IMR-90 (cell line): Measurements from ENCODE around the gene GRM4.

Source experiments
- CEBPB ChIP-seq: IDR thresholded peaks from 2 replicates; pipeline ENCODE4 v1.6.1; 2012; ENCODE audit warnings: low read depth, low read length, improper control_type of control experiment
- CHD1 ChIP-seq: IDR thresholded peaks from 2 replicates; pipeline ENCODE4 v1.6.1; 2012; ENCODE audit warnings: low read depth, low read length, improper control_type of control experiment
- ELK1 ChIP-seq: fragments of 150-350 bp; IDR thresholded peaks from 2 replicates; pipeline ENCODE4 v1.6.1; 2016; ENCODE audit warnings: low read depth, mild to moderate bottlenecking, low read length, moderate library complexity, borderline replicate concordance
- FOS ChIP-seq: fragments of 150-350 bp; IDR thresholded peaks from 2 replicates; pipeline ENCODE4 v1.6.1; 2016; ENCODE audit warnings: low read depth, low read length
- MAZ ChIP-seq: IDR thresholded peaks from 2 replicates; pipeline ENCODE4 v1.6.1; 2012; ENCODE audit warnings: low read depth, mild to moderate bottlenecking, low read length, improper control_type of control experiment, moderate library complexity, borderline replicate concordance
- MXI1 ChIP-seq: IDR thresholded peaks from 2 replicates; pipeline ENCODE4 v1.6.1; 2012; ENCODE audit warnings: low read depth, mild to moderate bottlenecking, low read length, moderate library complexity, borderline replicate concordance
- POLR2A ChIP-seq: IDR thresholded peaks from 2 replicates; pipeline ENCODE4 v1.6.1; 2012; ENCODE audit warnings: mild to moderate bottlenecking, low read depth, low read length
- RAD21 ChIP-seq: IDR thresholded peaks from 2 replicates; pipeline ENCODE4 v1.6.1; 2012; ENCODE audit warnings: low read length, improper control_type of control experiment
- RFX5 ChIP-seq: IDR thresholded peaks from 2 replicates; pipeline ENCODE4 v1.8.0; 2012; ENCODE audit warnings: low read depth, mild to moderate bottlenecking, low read length, moderate library complexity
- SMC3 ChIP-seq: fragments of 150-350 bp; IDR thresholded peaks from 2 replicates; pipeline ENCODE4 v1.6.1; 2016; ENCODE audit warnings: low read depth, mild to moderate bottlenecking, antibody characterized with exemption, low read length, moderate library complexity
- TF ChIP-seq, protein P1 (sequence below): conservative IDR thresholded peaks from 2 replicates; pipeline ENCODE4 v1.5.1; 2012; ENCODE audit warnings: mild to moderate bottlenecking, low read depth, low read length, improper control_type of control experiment
- TF ChIP-seq, protein P2 (sequence below): fragments of 150-350 bp; IDR thresholded peaks from 2 replicates; pipeline ENCODE4 v1.6.1; 2017; ENCODE audit warnings: mild to moderate bottlenecking, antibody characterized with exemption, low read length, low read depth

DNA sequence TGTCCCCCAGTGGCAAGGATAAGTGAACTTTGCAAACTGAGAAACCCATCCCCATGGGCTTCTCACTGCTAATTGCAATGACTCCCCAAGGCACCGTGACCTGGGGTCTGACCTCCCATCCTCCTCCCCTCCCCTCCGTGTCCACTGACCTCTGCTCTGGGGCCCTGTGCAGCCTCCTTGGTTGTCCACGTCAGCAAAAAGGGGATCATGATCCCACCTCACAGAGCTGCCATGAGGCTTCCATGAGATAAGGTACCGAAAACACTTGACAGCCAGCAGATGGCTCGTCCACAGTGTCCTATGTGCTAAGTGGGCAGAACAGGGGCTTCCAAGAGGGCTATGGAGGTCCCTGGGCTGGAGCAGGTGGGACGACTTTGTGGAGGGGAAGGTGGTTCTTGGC lies 104.5 kb downstream of the GRM4 start:
- TF ChIP-seq CHD1 (no peak), POLR2A (no peak), RAD21 (no peak), RFX5 (no peak), ELK1 (no peak), FOS (no peak), SMC3 (no peak), MAZ (no peak), CEBPB (no peak), MXI1 (no peak)
- TF ChIP-seq, protein P1, sequence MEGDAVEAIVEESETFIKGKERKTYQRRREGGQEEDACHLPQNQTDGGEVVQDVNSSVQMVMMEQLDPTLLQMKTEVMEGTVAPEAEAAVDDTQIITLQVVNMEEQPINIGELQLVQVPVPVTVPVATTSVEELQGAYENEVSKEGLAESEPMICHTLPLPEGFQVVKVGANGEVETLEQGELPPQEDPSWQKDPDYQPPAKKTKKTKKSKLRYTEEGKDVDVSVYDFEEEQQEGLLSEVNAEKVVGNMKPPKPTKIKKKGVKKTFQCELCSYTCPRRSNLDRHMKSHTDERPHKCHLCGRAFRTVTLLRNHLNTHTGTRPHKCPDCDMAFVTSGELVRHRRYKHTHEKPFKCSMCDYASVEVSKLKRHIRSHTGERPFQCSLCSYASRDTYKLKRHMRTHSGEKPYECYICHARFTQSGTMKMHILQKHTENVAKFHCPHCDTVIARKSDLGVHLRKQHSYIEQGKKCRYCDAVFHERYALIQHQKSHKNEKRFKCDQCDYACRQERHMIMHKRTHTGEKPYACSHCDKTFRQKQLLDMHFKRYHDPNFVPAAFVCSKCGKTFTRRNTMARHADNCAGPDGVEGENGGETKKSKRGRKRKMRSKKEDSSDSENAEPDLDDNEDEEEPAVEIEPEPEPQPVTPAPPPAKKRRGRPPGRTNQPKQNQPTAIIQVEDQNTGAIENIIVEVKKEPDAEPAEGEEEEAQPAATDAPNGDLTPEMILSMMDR, result no peak
- TF ChIP-seq, protein P2, sequence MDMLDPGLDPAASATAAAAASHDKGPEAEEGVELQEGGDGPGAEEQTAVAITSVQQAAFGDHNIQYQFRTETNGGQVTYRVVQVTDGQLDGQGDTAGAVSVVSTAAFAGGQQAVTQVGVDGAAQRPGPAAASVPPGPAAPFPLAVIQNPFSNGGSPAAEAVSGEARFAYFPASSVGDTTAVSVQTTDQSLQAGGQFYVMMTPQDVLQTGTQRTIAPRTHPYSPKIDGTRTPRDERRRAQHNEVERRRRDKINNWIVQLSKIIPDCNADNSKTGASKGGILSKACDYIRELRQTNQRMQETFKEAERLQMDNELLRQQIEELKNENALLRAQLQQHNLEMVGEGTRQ, result no peak
